Heart left ventricle (tissue), 16 donors: Measurements from ENCODE around the gene SH3YL1. TPM values are rescaled to one million over a fixed set of nuclear protein-coding genes. Genes with fewer than 3 reads are reported as not detected.

Source experiments
- ATAC-seq, 4 donors: fragments of 200-7000 bp; cut with Tn5 transposase; one replicate each; pipeline ENCODE4 v1.9.1; 2020 to 2022; ENCODE audit warnings: moderate library complexity in 4 of 4, mild to moderate bottlenecking in 3 of 4, moderate number of reproducible peaks in 1 of 4
- DNase-seq, 5 donors: peaks; one replicate each; pipeline ENCODE4 v3.0.0-alpha.2; 2020
- H3K27ac ChIP-seq, 12 donors: fragments of 200-600 bp; sonication (generic) in 4 of 12; one replicate each; pipeline versions ENCODE4 v1.5.0 to v1.8.0; 2016 to 2022; ENCODE audit warnings: mild to moderate bottlenecking in 2 of 12
- H3K27me3 ChIP-seq, 9 donors: fragments of 200-600 bp; sonication (generic) in 2 of 9; one replicate each; pipeline versions ENCODE4 v1.5.1 to v1.8.0; 2016 to 2022; ENCODE audit warnings: mild to moderate bottlenecking in 3 of 9
- H3K36me3 ChIP-seq, 9 donors: fragments of 200-600 bp; sonication (generic) in 2 of 9; one replicate each; pipeline versions ENCODE4 v1.5.0 to v1.8.0; 2018 to 2022; ENCODE audit warnings: mild to moderate bottlenecking in 2 of 9
- H3K4me1 ChIP-seq, 12 donors: fragments of 200-600 bp; sonication (generic) in 4 of 12; one replicate each; pipeline versions ENCODE4 v1.5.0 to v1.8.0; 2016 to 2022; ENCODE audit warnings: mild to moderate bottlenecking in 3 of 12
- H3K4me3 ChIP-seq, 12 donors: fragments of 200-600 bp; sonication (generic) in 4 of 12; one replicate each; pipeline versions ENCODE4 v1.5.0 to v1.8.0; 2017 to 2022; ENCODE audit warnings: mild to moderate bottlenecking in 9 of 12, moderate library complexity in 4 of 12
- H3K9me3 ChIP-seq, 12 donors: fragments of 200-600 bp; sonication (generic) in 4 of 12; one replicate each; pipeline versions ENCODE4 v1.5.0 to v1.8.0; 2016 to 2022; ENCODE audit warnings: mild to moderate bottlenecking in 1 of 12
- POLR2A ChIP-seq, 2 donors: fragments of 450-650 bp; IDR thresholded peaks; one replicate each; pipeline ENCODE4 v1.6.1; 2017; ENCODE audit warnings: antibody characterized with exemption in 2 of 2, mild to moderate bottlenecking in 2 of 2, moderate library complexity in 2 of 2
- WGBS, 4 donors: extraction: QIAGEN DNeasy Blood & Tissue Kit in 2 of 4; methylation state at CpG; one replicate each; pipeline versions ENCODE4 v1.1.5 to v1.1.7; 2013 to 2018; 5-methylcytosine and 5-hydroxymethylcytosine counted together
- intact Hi-C, 10 donors: fragments of 100-400 bp; cut with DNase I; formaldehyde crosslinking; loops; one replicate each; pipeline versions ENCODE4 v1.11.1 to v1.14.2; 2022
- polyA plus RNA-seq, 2 donors: library from polyadenylated mRNA; stranded (reverse); fragments of 200-250 nt; gene quantifications; one replicate each; pipeline ENCODE4 v1.2.3, GENCODE V29; 2013
- total RNA-seq, 9 donors: library from RNA; depleted of rRNA in 2 of 9; stranded (reverse); fragments of >200 nt in 2 of 9; fragmentation: NEBNext Ultra II Directional in 3 of 9; extraction: Animal tissue kit (Norgen Biotek cat#: 25700) in 3 of 9; gene quantifications; one replicate each; pipeline versions ENCODE4 v1.1.0 to v1.2.4, GENCODE V29; 2016 to 2023
- TF ChIP-seq, protein P1 (sequence below), 12 donors: fragments of 200-600 bp; sonication (generic) in 4 of 12; IDR thresholded peaks; one replicate each; pipeline versions ENCODE4 v1.5.0 to v1.8.0; 2018 to 2022; ENCODE audit warnings: antibody characterized with exemption in 12 of 12, mild to moderate bottlenecking in 5 of 12
- donor health status: ischemic (EF 13 %, LVEDD 7.1; RV severe dilation, severe dysfunction).
- donor health status: healthy with polysubstance abuse.
- donor health status: DM: no; HTN: yes; CAD: no.
- donor health status: DM: no; HTN: no; CAD: no.
- donor health status: ischemic (EF 25% LVEDD 6.9; RV normal size, moderate dysfunction).
- donor health status: ischemic (EF 25% LVEDD 5.7; RV mildly dilated, moderate dysfunction).
- donor health status: healthy.
- donor health status: DM: yes; HTN: yes; CAD: no.
- donor health status: ischemic (EF 35%, LVEDD 5.7; RV mildly dilated, moderate dysfunction).
- donor health status: nonischemic (EF 11% LVEDD 7.7; RV severe dilation, severe dysfunction).
- donor health status: DM: yes; HTN: yes; CAD: no.
- donor health status: PGD.
- donor health status: ischemic (EF 29% LVEDD 5.4; RV normal size, mild dysfunction).
- donor health status: nonischemic (EF 23%, LVEDD 6.1; RV moderate dilation, normal function).

The SH3YL1 gene
- total and polyA plus RNA-seq, 11 donors: 4.9 to 16.4 (median 10.5) TPM

DNA sequence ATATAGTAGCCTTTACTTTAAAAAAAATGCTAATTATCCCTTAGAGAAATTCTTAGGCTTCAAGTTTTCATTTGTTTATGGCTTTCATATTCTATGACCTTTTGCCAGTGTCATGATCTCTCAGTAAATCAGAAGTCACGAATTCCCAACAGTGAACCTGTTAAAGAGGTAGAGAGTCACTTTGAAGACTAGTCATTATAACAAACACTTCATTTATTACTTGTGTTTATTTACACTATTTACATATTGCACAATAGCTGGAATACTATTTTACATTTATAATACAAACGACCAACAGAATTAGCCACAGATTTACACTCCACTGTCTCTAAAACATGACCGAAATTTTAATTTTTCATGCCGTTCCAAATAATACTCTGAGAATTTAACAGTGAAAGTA lies 15.5 kb upstream of the SH3YL1 start:
- peaks cover 0 to 86% (median 79%) of the 10 kb centered on the region in 9 donors for H3K36me3 ChIP-seq
- 85 to 89% (median 88%) methylated on average over 4 of the region's 4 CpGs for WGBS, 4 donors
- H3K4me3 ChIP-seq: no peak overlapping the region
- DNase-seq (no peak), ATAC-seq (no peak)
- H3K27me3 ChIP-seq: no peaks in the 10 kb centered on the region
- intact Hi-C loops: no loop called here
- no peaks in the 10 kb centered on the region for H3K9me3 ChIP-seq
- TF ChIP-seq POLR2A (IDR thresholded peaks at IDR 0.05): no peak
- TF ChIP-seq, protein P1, sequence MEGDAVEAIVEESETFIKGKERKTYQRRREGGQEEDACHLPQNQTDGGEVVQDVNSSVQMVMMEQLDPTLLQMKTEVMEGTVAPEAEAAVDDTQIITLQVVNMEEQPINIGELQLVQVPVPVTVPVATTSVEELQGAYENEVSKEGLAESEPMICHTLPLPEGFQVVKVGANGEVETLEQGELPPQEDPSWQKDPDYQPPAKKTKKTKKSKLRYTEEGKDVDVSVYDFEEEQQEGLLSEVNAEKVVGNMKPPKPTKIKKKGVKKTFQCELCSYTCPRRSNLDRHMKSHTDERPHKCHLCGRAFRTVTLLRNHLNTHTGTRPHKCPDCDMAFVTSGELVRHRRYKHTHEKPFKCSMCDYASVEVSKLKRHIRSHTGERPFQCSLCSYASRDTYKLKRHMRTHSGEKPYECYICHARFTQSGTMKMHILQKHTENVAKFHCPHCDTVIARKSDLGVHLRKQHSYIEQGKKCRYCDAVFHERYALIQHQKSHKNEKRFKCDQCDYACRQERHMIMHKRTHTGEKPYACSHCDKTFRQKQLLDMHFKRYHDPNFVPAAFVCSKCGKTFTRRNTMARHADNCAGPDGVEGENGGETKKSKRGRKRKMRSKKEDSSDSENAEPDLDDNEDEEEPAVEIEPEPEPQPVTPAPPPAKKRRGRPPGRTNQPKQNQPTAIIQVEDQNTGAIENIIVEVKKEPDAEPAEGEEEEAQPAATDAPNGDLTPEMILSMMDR (IDR thresholded peaks at IDR 0.05): no peak
- H3K4me1 ChIP-seq: peaks cover 0 to 10% (median 0%) of the 10 kb centered on the region in 12 donors
- H3K27ac ChIP-seq: no peak overlapping the region

DNA sequence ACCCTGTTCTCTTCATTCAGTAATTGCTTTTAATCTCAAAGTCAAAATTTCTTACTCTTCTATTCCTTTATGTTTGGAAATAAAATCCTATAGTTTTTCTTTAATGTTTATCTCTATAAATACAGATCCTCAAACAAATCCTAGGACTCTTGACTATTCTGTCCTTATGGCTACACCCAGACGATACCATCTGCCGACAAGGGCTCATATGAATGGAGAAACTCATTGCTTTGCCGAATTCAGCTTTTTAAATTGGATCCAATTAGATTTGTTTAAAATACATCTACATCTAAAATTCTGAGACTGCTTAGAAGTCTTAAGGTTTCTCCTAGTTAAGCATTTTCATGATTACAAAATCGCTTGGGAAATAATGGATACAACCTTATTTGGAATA lies 15.1 kb upstream of the SH3YL1 start:
- TF ChIP-seq, protein P1 (IDR thresholded peaks at IDR 0.05): no peak
- no peak for TF ChIP-seq POLR2A (IDR thresholded peaks at IDR 0.05)
- WGBS, 4 donors: 91 to 95% (median 93%) methylated on average over 4 of the region's 4 CpGs
- no peak for DNase-seq
- ATAC-seq: no peak
- intact Hi-C loops: no loop called here
- H3K27me3 ChIP-seq: no peaks in the 10 kb centered on the region
- H3K36me3 ChIP-seq: peaks cover 0 to 90% (median 84%) of the 10 kb centered on the region in 9 donors
- H3K27ac ChIP-seq: no peak overlapping the region
- H3K4me1 ChIP-seq: peaks cover 0 to 10% (median 0%) of the 10 kb centered on the region in 12 donors
- no peaks in the 10 kb centered on the region for H3K9me3 ChIP-seq
- H3K4me3 ChIP-seq: no peak overlapping the region

DNA sequence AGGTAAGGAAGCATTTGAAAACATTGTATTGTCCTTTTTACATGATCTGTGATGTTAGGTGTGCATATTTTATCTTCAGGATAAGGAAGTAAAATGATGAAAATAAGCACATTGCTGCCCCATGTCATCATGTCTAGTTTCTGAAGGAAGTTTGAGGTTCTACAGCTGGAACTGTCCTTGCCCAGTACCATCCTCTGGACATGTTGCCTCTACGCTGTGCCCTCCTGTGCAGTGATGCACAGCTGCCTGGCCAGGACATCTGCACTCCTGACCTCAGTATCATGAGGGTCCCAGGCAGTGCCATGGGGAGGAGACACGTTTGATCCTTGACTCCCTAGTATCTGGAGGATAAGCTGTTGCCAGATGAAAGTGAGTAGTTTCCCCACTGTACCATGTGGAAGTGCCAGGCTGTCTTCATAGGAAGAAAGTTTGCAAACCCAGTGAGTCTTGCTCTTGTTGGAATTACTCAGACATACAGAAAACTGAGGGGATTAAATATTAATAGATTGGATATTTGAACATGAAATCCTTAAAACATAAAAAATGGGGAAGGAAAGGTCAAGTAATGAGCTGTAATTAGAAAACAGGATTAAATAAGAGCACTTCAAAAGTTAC lies 14.6 kb upstream of the SH3YL1 start:
- no peaks in the 10 kb centered on the region for H3K9me3 ChIP-seq
- no peak overlapping the region for H3K4me3 ChIP-seq
- 60 to 81% (median 69%) methylated on average over 2 of the region's 2 CpGs for WGBS, 4 donors
- H3K27ac ChIP-seq: no peak overlapping the region
- ATAC-seq (no peak), DNase-seq (no peak)
- H3K36me3 ChIP-seq: peaks cover 0 to 95% (median 89%) of the 10 kb centered on the region in 9 donors
- intact Hi-C loops: no loop called here
- no peak for TF ChIP-seq POLR2A (IDR thresholded peaks at IDR 0.05)
- TF ChIP-seq, protein P1 (IDR thresholded peaks at IDR 0.05): no peak
- no peaks in the 10 kb centered on the region for H3K27me3 ChIP-seq
- peaks cover 0 to 10% (median 0%) of the 10 kb centered on the region in 12 donors for H3K4me1 ChIP-seq

DNA sequence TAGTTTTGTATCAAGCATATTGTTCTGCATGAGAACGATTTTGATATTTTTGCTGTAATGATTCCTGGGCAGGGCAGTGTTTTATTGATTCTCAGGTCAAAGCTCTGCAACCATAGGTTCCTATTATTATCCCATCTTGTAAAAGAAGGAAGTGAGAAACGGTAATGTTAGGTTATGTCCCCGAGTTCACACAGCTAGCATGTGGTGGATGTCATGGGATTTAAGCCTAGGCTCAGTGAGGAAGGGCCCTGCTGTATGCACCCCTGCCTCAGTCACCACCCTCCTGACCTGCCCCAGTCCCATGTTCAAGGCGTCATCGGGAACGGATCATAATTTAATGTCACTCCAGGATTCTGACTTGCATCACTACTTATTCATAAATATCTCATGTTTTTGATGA lies 11.6 kb upstream of the SH3YL1 start:
- Histone ChIP-seq H3K4me3 (no peak overlapping the region), H3K27ac (no peak overlapping the region), H3K27me3 (no peaks in the 10 kb centered on the region), H3K36me3 (peaks cover 0 to 90% (median 84%) of the 10 kb centered on the region in 9 donors), H3K4me1 (peaks cover 0 to 6% (median 0%) of the 10 kb centered on the region in 12 donors), H3K9me3 (no peaks in the 10 kb centered on the region)
- TF ChIP-seq, protein P1 (IDR thresholded peaks at IDR 0.05): no peak
- TF ChIP-seq POLR2A (IDR thresholded peaks at IDR 0.05): no peak
- WGBS, 4 donors: 86 to 89% (median 87%) methylated on average over 6 of the region's 6 CpGs
- intact Hi-C loops: no loop called here
- ATAC-seq: no peak
- no peak for DNase-seq
